ENCODE measurements around the gene ROBO1. TPM values are rescaled to one million over a fixed set of nuclear protein-coding genes. Genes with fewer than 3 reads are reported as not detected.

Gene ROBO1
- total and polyA plus RNA-seq, 2 donors, result 13.3 to 33.9 TPM

DNA sequence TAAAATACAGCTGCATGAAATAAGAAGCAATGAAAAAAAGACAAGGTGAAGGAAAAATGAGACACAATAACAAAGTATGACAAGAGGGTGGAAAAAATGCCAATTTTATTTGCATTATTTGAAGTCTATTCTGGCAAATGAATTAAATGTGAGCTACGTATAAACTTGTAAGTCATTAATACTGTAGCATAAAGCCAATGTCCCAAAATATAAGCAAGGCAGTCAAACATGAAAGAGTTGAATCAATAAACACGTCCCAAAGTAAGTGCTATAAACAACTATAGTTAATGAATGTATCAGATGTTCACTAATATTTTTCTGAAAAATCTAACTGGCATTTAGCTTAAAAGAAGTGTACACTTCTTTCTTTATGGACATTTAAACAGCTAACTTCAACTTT is 481.9 kb downstream of the ROBO1 start:
- H3K4me3 ChIP-seq (ENCODE audit: low read length in 2 of 2), result no peak overlapping the region
- H3K9me3 ChIP-seq (ENCODE audit: control insufficient read depth in 2 of 2, insufficient read depth in 1 of 2, low read length in 1 of 2), result no peaks in the 10 kb centered on the region
- no peak for DNase-seq (ENCODE audit: low read depth in 6 of 9, low spot score in 9 of 9)
- WGBS, result 93% methylated on average over 2 of the region's 2 CpGs
- H3K4me1 ChIP-seq (ENCODE audit: control insufficient read depth in 2 of 2, insufficient read depth in 2 of 2, low read length in 2 of 2), result no peaks in the 10 kb centered on the region
- no peaks in the 10 kb centered on the region for H3K36me3 ChIP-seq (ENCODE audit: control insufficient read depth in 2 of 2, insufficient read depth in 2 of 2, low read length in 1 of 2)
- no peak overlapping the region for H3K27ac ChIP-seq (ENCODE audit: low read depth in 1 of 2, low read length in 1 of 2)
- no peaks in the 10 kb centered on the region for H3K27me3 ChIP-seq (ENCODE audit: control insufficient read depth in 2 of 2, insufficient read depth in 1 of 2, low read length in 1 of 2)

DNA sequence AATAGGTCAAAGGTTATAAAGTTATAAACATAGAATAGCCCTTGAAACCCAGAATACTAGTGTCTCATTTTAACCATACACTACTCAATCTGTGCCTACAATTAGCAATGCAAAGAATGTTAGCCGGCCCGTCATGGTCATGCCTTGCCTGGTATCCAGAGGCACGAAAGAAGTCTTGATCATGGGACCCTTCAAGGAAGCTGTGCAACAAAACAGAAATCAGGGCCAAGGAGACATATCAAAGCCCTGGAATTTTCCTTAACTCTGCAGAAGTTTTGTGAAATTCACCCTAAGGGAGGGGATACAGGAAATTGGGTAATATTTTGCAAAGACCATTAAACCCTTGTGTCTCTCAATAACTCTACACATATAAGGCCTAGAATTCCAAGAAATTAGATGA is 482.4 kb downstream of the ROBO1 start:
- H3K9me3 ChIP-seq (ENCODE audit: control insufficient read depth in 2 of 2, insufficient read depth in 1 of 2, low read length in 1 of 2), result no peaks in the 10 kb centered on the region
- DNase-seq (ENCODE audit: low read depth in 6 of 9, low spot score in 9 of 9), result no peak
- H3K4me3 ChIP-seq (ENCODE audit: low read length in 2 of 2), result no peak overlapping the region
- no peaks in the 10 kb centered on the region for H3K27me3 ChIP-seq (ENCODE audit: control insufficient read depth in 2 of 2, insufficient read depth in 1 of 2, low read length in 1 of 2)
- 92% methylated on average over 3 of the region's 3 CpGs for WGBS
- no peaks in the 10 kb centered on the region for H3K36me3 ChIP-seq (ENCODE audit: control insufficient read depth in 2 of 2, insufficient read depth in 2 of 2, low read length in 1 of 2)
- no peaks in the 10 kb centered on the region for H3K4me1 ChIP-seq (ENCODE audit: control insufficient read depth in 2 of 2, insufficient read depth in 2 of 2, low read length in 2 of 2)
- H3K27ac ChIP-seq (ENCODE audit: low read depth in 1 of 2, low read length in 1 of 2), result no peak overlapping the region

DNA sequence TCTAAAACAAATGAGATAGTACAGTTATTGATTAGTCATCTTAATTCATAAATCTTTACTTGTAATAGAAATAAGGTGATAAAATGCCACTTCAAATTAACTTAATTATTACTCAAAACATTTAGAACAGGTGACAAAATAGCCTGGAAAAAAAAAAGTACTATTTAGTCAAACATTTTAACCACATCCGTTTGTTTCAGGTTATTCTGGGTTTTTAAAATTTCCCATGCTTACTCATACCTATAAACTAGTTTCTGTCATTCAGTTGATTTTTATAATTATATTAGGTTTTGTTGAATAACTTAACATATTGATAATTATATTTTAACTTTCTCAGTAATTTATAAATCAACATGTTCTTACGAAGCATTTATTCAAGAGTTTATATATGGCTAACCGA is 483.0 kb downstream of the ROBO1 start:
- no peaks in the 10 kb centered on the region for H3K4me1 ChIP-seq (ENCODE audit: control insufficient read depth in 2 of 2, insufficient read depth in 2 of 2, low read length in 2 of 2)
- no peak for DNase-seq (ENCODE audit: low read depth in 6 of 9, low spot score in 9 of 9)
- no peaks in the 10 kb centered on the region for H3K27me3 ChIP-seq (ENCODE audit: control insufficient read depth in 2 of 2, insufficient read depth in 1 of 2, low read length in 1 of 2)
- H3K4me3 ChIP-seq (ENCODE audit: low read length in 2 of 2), result no peak overlapping the region
- 82% methylated on average over 3 of the region's 3 CpGs for WGBS
- no peaks in the 10 kb centered on the region for H3K9me3 ChIP-seq (ENCODE audit: control insufficient read depth in 2 of 2, insufficient read depth in 1 of 2, low read length in 1 of 2)
- no peaks in the 10 kb centered on the region for H3K36me3 ChIP-seq (ENCODE audit: control insufficient read depth in 2 of 2, insufficient read depth in 2 of 2, low read length in 1 of 2)
- H3K27ac ChIP-seq (ENCODE audit: low read depth in 1 of 2, low read length in 1 of 2), result no peak overlapping the region

DNA sequence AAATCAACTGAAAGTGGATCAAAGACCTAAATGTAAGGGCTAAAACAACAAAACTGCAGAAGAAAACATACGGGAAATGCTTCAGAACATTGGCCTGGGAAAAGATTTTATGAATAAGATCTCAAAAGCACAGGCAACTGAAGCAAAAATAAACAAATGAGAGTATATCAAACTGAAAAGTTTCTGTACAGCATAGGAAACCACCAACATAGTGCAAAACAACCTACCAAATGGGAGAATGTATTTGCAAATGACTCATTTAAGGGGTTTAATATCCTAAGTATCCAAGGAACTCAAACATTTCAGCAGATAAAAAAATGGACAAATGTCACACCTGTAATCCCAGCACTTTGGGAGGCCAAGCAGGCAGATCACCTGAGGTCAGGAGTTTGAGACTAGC is 489.1 kb downstream of the ROBO1 start:
- H3K27ac ChIP-seq (ENCODE audit: low read depth in 1 of 2, low read length in 1 of 2), result no peak overlapping the region
- H3K4me1 ChIP-seq (ENCODE audit: control insufficient read depth in 2 of 2, insufficient read depth in 2 of 2, low read length in 2 of 2), result no peaks in the 10 kb centered on the region
- DNase-seq (ENCODE audit: low read depth in 6 of 9, low spot score in 9 of 9), result no peak
- H3K4me3 ChIP-seq (ENCODE audit: low read length in 2 of 2), result no peak overlapping the region
- H3K27me3 ChIP-seq (ENCODE audit: control insufficient read depth in 2 of 2, insufficient read depth in 1 of 2, low read length in 1 of 2), result no peaks in the 10 kb centered on the region
- WGBS, result 84% methylated on average over 1 of the region's 1 CpG
- H3K36me3 ChIP-seq (ENCODE audit: control insufficient read depth in 2 of 2, insufficient read depth in 2 of 2, low read length in 1 of 2), result no peaks in the 10 kb centered on the region
- H3K9me3 ChIP-seq (ENCODE audit: control insufficient read depth in 2 of 2, insufficient read depth in 1 of 2, low read length in 1 of 2), result no peaks in the 10 kb centered on the region

DNA sequence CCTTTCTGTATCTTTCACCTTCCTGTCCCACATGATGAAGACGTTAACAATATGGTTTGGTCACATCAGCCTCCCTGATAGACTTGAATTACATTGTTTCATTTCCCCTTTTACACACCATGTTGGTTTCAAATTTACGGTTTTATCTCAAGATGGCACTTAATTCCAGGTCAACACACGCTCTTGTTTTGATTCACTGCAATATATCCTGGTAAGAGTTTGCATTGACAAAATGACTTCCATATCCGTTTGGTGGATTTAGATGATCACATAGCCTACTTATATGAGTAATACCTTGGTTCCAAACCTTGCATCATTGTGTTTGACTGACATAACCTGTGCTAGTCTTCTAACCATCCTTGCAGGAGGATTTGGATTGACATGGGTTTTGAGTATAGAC is 499.4 kb downstream of the ROBO1 start:
- no peak for DNase-seq (ENCODE audit: low read depth in 6 of 9, low spot score in 9 of 9)
- 86% methylated on average over 4 of the region's 4 CpGs for WGBS
- H3K4me1 ChIP-seq (ENCODE audit: control insufficient read depth in 2 of 2, insufficient read depth in 2 of 2, low read length in 2 of 2), result no peaks in the 10 kb centered on the region

DNA sequence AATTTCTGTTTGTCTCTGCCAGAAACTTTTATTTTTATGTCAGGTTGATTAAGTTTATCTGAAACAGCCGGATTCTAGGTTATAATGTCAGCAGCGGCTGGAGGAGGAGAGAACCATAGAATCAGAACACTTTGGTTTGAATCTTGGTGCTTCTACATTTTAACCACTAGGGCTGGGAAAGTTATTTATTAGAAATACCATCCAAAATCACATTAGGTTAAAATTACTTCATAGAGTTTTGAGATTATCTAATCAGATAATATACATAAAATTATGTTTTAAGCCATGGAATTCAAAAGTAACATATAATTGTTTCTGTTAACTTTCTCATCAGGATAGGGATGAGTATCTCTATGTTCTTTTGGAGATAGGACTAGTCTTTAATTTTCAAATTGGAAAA is 502.9 kb downstream of the ROBO1 start:
- Histone ChIP-seq H3K27ac (ENCODE audit: low read depth in 1 of 2, low read length in 1 of 2) (no peak overlapping the region), H3K4me3 (ENCODE audit: low read length in 2 of 2) (no peak overlapping the region), H3K27me3 (ENCODE audit: control insufficient read depth in 2 of 2, insufficient read depth in 1 of 2, low read length in 1 of 2) (no peaks in the 10 kb centered on the region), H3K9me3 (ENCODE audit: control insufficient read depth in 2 of 2, insufficient read depth in 1 of 2, low read length in 1 of 2) (no peaks in the 10 kb centered on the region), H3K36me3 (ENCODE audit: control insufficient read depth in 2 of 2, insufficient read depth in 2 of 2, low read length in 1 of 2) (no peaks in the 10 kb centered on the region), H3K4me1 (ENCODE audit: control insufficient read depth in 2 of 2, insufficient read depth in 2 of 2, low read length in 2 of 2) (no peaks in the 10 kb centered on the region)
- 92% methylated on average over 2 of the region's 2 CpGs for WGBS
- no peak for DNase-seq (ENCODE audit: low read depth in 6 of 9, low spot score in 9 of 9)

More for the DNA sequence above, 499.4 kb downstream of the ROBO1 start:
- Histone ChIP-seq H3K36me3 (ENCODE audit: control insufficient read depth in 2 of 2, insufficient read depth in 2 of 2, low read length in 1 of 2) (no peaks in the 10 kb centered on the region), H3K9me3 (ENCODE audit: control insufficient read depth in 2 of 2, insufficient read depth in 1 of 2, low read length in 1 of 2) (no peaks in the 10 kb centered on the region), H3K4me3 (ENCODE audit: low read length in 2 of 2) (no peak overlapping the region), H3K27me3 (ENCODE audit: control insufficient read depth in 2 of 2, insufficient read depth in 1 of 2, low read length in 1 of 2) (no peaks in the 10 kb centered on the region), H3K27ac (ENCODE audit: low read depth in 1 of 2, low read length in 1 of 2) (no peak overlapping the region)

DNA sequence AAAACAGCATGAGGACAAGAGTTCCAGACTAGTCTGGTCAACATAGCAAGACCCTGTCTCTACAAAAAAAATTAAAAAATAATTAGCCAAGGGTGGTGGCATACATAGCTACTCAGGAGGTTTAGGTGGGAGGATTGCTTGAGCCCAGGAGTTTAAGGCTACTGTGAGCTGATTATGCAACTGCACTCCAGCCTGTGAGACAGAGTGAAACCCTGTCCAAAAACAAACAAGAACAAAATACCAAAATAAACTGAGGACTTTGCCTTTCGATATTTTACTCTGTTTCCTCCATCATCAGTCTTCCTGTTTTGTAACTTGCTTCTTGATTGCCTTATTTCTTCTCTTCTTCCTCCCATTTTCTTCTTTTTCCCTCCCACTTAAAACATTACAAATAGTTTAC is 504.4 kb downstream of the ROBO1 start:
- H3K4me1 ChIP-seq (ENCODE audit: control insufficient read depth in 2 of 2, insufficient read depth in 2 of 2, low read length in 2 of 2), result no peaks in the 10 kb centered on the region
- H3K27me3 ChIP-seq (ENCODE audit: control insufficient read depth in 2 of 2, insufficient read depth in 1 of 2, low read length in 1 of 2), result no peaks in the 10 kb centered on the region
- H3K27ac ChIP-seq (ENCODE audit: low read depth in 1 of 2, low read length in 1 of 2), result no peak overlapping the region
- no peaks in the 10 kb centered on the region for H3K9me3 ChIP-seq (ENCODE audit: control insufficient read depth in 2 of 2, insufficient read depth in 1 of 2, low read length in 1 of 2)
- 62% methylated on average over 1 of the region's 1 CpG for WGBS
- no peak overlapping the region for H3K4me3 ChIP-seq (ENCODE audit: low read length in 2 of 2)
- DNase-seq (ENCODE audit: low read depth in 6 of 9, low spot score in 9 of 9), result no peak
- no peaks in the 10 kb centered on the region for H3K36me3 ChIP-seq (ENCODE audit: control insufficient read depth in 2 of 2, insufficient read depth in 2 of 2, low read length in 1 of 2)

DNA sequence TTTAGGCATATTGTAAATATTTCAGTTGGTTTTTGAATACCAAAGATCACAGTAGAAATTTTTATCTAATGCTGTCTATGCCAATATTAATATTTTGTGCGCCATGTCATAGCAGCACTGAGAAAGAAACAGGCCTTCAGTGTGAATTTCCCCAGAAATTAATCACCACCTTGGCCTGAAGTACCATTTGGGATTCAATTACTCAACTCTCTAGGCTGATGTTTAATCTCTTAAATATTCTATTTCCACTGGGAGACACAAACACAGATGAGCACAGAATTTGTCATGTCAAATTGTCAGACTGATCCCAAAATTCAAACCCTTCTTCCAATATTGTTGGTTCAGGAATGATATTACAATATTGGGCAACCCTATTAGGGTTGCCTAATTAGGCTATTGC is 509.3 kb downstream of the ROBO1 start:
- Histone ChIP-seq H3K27ac (ENCODE audit: low read depth in 1 of 2, low read length in 1 of 2) (no peak overlapping the region), H3K27me3 (ENCODE audit: control insufficient read depth in 2 of 2, insufficient read depth in 1 of 2, low read length in 1 of 2) (no peaks in the 10 kb centered on the region), H3K4me3 (ENCODE audit: low read length in 2 of 2) (no peak overlapping the region), H3K36me3 (ENCODE audit: control insufficient read depth in 2 of 2, insufficient read depth in 2 of 2, low read length in 1 of 2) (no peaks in the 10 kb centered on the region), H3K9me3 (ENCODE audit: control insufficient read depth in 2 of 2, insufficient read depth in 1 of 2, low read length in 1 of 2) (no peaks in the 10 kb centered on the region), H3K4me1 (ENCODE audit: control insufficient read depth in 2 of 2, insufficient read depth in 2 of 2, low read length in 2 of 2) (no peaks in the 10 kb centered on the region)
- DNase-seq (ENCODE audit: low read depth in 6 of 9, low spot score in 9 of 9), result no peak
- 95% methylated on average over 1 of the region's 1 CpG for WGBS

DNA sequence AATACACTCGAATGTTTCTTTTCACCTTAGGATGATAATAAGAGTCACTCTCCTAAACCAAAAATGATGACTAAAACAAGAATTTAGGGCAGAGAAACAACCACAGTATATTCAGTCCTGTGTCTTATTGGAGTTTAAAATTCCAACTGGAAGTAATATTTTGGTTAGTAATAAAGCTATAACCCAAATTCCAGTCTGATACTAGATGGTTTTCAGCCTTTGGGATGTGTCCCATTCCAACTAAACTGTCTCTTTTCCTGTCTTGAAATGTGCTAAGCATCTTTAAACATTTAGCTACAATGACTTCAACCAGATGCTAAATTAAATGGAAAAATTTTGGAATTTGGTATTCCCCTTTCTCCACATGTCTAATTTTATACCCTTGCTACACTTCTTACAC is 510.0 kb downstream of the ROBO1 start:
- Histone ChIP-seq H3K4me3 (ENCODE audit: low read length in 2 of 2) (no peak overlapping the region), H3K4me1 (ENCODE audit: control insufficient read depth in 2 of 2, insufficient read depth in 2 of 2, low read length in 2 of 2) (no peaks in the 10 kb centered on the region), H3K27me3 (ENCODE audit: control insufficient read depth in 2 of 2, insufficient read depth in 1 of 2, low read length in 1 of 2) (no peaks in the 10 kb centered on the region), H3K36me3 (ENCODE audit: control insufficient read depth in 2 of 2, insufficient read depth in 2 of 2, low read length in 1 of 2) (no peaks in the 10 kb centered on the region), H3K9me3 (ENCODE audit: control insufficient read depth in 2 of 2, insufficient read depth in 1 of 2, low read length in 1 of 2) (no peaks in the 10 kb centered on the region), H3K27ac (ENCODE audit: low read depth in 1 of 2, low read length in 1 of 2) (no peak overlapping the region)
- DNase-seq (ENCODE audit: low read depth in 6 of 9, low spot score in 9 of 9), result no peak
- WGBS, result 93% methylated on average over 1 of the region's 1 CpG

DNA sequence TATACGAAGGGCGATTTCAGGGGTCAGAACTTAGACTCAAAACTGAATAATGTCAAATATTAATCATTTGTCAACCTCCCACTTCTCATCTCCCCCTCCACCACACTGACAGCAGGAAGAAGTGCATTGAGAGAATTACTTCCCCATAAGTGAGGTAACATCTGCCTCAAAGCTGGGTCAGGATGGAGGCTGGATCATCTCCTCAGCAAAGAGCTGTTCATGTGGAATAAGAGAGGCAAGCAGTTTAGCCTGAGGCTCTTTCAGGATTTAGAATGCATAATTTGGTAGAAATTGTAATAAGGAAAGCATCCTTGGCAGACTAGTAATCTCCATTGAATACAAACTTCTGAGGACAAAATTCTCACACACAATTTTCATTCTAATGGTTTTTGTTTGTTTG is 512.1 kb downstream of the ROBO1 start:
- H3K27ac ChIP-seq (ENCODE audit: low read depth in 1 of 2, low read length in 1 of 2), result no peak overlapping the region
- WGBS, result 96% methylated on average over 2 of the region's 2 CpGs
- DNase-seq (ENCODE audit: low read depth in 6 of 9, low spot score in 9 of 9), result no peak
- no peaks in the 10 kb centered on the region for H3K9me3 ChIP-seq (ENCODE audit: control insufficient read depth in 2 of 2, insufficient read depth in 1 of 2, low read length in 1 of 2)
- no peak overlapping the region for H3K4me3 ChIP-seq (ENCODE audit: low read length in 2 of 2)
- no peaks in the 10 kb centered on the region for H3K4me1 ChIP-seq (ENCODE audit: control insufficient read depth in 2 of 2, insufficient read depth in 2 of 2, low read length in 2 of 2)
- no peaks in the 10 kb centered on the region for H3K36me3 ChIP-seq (ENCODE audit: control insufficient read depth in 2 of 2, insufficient read depth in 2 of 2, low read length in 1 of 2)
- no peaks in the 10 kb centered on the region for H3K27me3 ChIP-seq (ENCODE audit: control insufficient read depth in 2 of 2, insufficient read depth in 1 of 2, low read length in 1 of 2)

All from thymus (tissue), 11 donors.